Tibial nerve (tissue), 4 donors: Measurements from ENCODE around the gene GRM8. TPM values are rescaled to one million over a fixed set of nuclear protein-coding genes. Genes with fewer than 3 reads are reported as not detected.
A peak's percentile ranks its signal among the peaks of the same experiment; 100 is the strongest.
"Not testable (repeated sequence)": the region's sequence is repeated elsewhere in the genome, so short reads cannot be mapped to it uniquely, and the experiment has no call there.

Experiments
- DNase-seq, 2 donors: peaks; one replicate each; pipeline ENCODE4 v3.0.0-alpha.2; 2019; ENCODE audit warnings: low spot score in 2 of 2
- H3K27ac ChIP-seq, 4 donors: fragments of 200-600 bp; sonication (generic) in 3 of 4; one replicate each; pipeline ENCODE4 v1.5.1; 2017 to 2019; ENCODE audit warnings: mild to moderate bottlenecking in 1 of 4
- H3K27me3 ChIP-seq, 2 donors: fragments of 200-600 bp; sonication (generic) in 1 of 2; one replicate each; pipeline versions ENCODE4 v1.5.1 to v1.6.0; 2017 to 2019
- H3K36me3 ChIP-seq, 3 donors: fragments of 200-600 bp; sonication (generic); one replicate each; pipeline ENCODE4 v1.5.1; 2018 to 2019
- H3K4me1 ChIP-seq, 4 donors: fragments of 200-600 bp; sonication (generic) in 3 of 4; one replicate each; pipeline ENCODE4 v1.5.1; 2017 to 2019
- H3K4me3 ChIP-seq, 4 donors: fragments of 200-600 bp; sonication (generic) in 3 of 4; one replicate each; pipeline ENCODE4 v1.5.1; 2017 to 2019; ENCODE audit warnings: mild to moderate bottlenecking in 1 of 4, moderate library complexity in 1 of 4
- H3K9me3 ChIP-seq, 4 donors: fragments of 200-600 bp; sonication (generic) in 3 of 4; one replicate each; pipeline ENCODE4 v1.5.1; 2017 to 2019
- CTCF ChIP-seq, 5 experiments: fragments of 200-600 bp in 3 of 5; fragments of 450-650 bp in 2 of 5; sonication (generic) in 3 of 5; IDR thresholded peaks; one replicate each; pipeline ENCODE4 v1.5.1; 2016 to 2019; ENCODE audit warnings: antibody characterized with exemption in 5 of 5, mild to moderate bottlenecking in 3 of 5, moderate library complexity in 2 of 5
- EP300 ChIP-seq, 2 donors: sonication (generic); formaldehyde crosslinking; IDR thresholded peaks; one replicate each; pipeline ENCODE4 v1.6.1; 2017; ENCODE audit warnings: antibody characterized with exemption in 2 of 2, mild to moderate bottlenecking in 1 of 2
- POLR2A ChIP-seq, 2 donors: fragments of 450-650 bp; IDR thresholded peaks; one replicate each; pipeline ENCODE4 v1.6.1; 2017; ENCODE audit warnings: antibody characterized with exemption in 2 of 2, mild to moderate bottlenecking in 2 of 2, moderate library complexity in 2 of 2
- WGBS, 2 donors: methylation state at CpG; one replicate each; pipeline ENCODE4 v1.1.5; 2018; 5-methylcytosine and 5-hydroxymethylcytosine counted together
- total RNA-seq, 4 donors: library from RNA; depleted of rRNA; stranded (reverse); fragments of >200 nt; gene quantifications; one replicate each; pipeline ENCODE4 v1.1.0, GENCODE V29; 2016

GRM8 gene
- total RNA-seq, 4 donors from 2014 or later = 0.59 to 1.5 (median 1.1) TPM

DNA sequence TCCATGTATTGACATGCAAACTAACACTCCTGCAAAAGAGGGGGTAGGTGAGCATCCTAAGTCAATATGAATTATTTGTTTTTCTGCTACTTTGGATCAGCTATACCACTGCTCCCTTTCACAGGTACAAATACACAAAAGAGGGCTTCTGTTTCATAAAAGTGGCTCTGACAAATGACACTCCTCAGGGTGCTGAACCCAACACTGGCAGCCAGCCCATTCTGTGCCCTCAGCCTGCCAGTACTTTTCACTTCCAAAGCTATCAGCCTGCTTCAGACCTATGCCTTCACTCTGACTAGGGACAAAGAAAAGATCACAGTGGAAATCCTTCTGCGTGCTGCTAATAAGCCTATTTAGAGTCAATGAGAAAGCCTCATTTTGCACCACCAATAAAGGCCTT lies 364.8 kb downstream of the GRM8 start:
- 53 to 54% methylated on average over 1 of the region's 1 CpG for WGBS, 2 donors
- not testable (repeated sequence) for H3K27ac ChIP-seq, H3K4me1 ChIP-seq, DNase-seq, H3K9me3 ChIP-seq, H3K36me3 ChIP-seq, H3K4me3 ChIP-seq, H3K27me3 ChIP-seq

DNA sequence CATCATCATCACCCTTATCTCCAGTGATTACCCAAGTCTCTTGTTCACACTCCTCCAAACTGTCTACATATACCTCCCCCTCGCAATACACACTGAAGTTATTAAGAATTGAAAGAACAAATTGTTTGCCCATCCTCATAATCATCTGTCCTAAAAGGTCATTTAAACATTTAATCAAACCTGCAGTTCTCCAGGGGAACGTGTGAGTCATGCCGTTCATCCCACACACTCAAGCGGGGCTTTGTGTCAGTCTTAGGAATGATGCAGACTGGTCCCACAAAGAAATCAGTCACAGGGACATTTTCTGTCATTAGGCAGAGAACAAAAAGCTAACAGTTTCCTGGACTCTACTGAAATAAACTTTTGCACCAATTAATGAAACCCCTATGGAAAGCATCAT lies 365.2 kb downstream of the GRM8 start:
- WGBS, 2 donors = 32 to 53% methylated on average over 4 of the region's 4 CpGs
- H3K9me3 ChIP-seq = not testable (repeated sequence)

DNA sequence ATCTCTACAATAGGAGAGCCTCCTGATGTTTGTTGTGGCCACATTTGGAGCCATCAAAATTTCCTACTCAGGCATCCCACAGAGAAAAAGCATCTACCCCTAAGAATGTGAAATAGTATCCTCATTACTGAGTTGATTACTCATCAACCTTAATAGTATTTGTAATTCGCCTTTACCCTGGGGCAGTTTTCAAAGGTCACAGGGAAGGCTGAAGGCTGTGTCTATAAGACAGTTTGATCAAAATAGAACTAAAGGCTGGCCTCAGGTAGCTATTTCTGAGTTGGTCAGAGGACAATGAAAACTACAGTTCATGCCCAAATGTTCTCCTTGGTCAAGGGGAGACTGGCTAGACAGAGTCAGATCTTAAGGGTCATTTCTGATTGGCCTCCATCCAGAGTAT lies 370.0 kb downstream of the GRM8 start:
- WGBS, 2 donors = 72 to 86% methylated on average over 1 of the region's 1 CpG
- H3K9me3 ChIP-seq, DNase-seq, H3K36me3 ChIP-seq, H3K27ac ChIP-seq, H3K27me3 ChIP-seq, H3K4me1 ChIP-seq, H3K4me3 ChIP-seq: not testable (repeated sequence)

More for the DNA sequence above, 365.2 kb downstream of the GRM8 start:
- H3K27ac ChIP-seq, H3K27me3 ChIP-seq, H3K4me3 ChIP-seq, H3K4me1 ChIP-seq, DNase-seq, H3K36me3 ChIP-seq: not testable (repeated sequence)

DNA sequence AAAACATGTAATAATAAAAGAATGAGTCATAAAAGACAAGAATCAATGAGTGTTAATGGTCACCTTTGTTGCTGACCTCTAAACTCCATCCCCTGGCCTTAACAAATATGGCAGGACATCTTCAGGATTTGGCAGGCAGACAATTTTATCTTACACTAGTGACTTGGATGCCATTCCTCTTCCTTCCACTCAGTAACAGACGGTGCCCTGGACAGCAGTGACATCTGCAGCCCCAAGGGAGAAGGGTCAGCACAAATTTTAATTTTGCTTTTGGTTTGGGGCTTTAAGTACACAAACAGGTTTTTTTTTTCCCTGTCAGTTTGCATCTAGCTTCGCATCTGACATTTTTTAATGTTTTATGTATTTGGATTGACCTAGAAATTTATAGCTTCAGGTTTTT lies 370.8 kb downstream of the GRM8 start:
- H3K36me3 ChIP-seq, H3K9me3 ChIP-seq, DNase-seq, H3K4me3 ChIP-seq, H3K27ac ChIP-seq, H3K4me1 ChIP-seq, H3K27me3 ChIP-seq: not testable (repeated sequence)
- WGBS, 2 donors = 31 to 46% methylated on average over 2 of the region's 2 CpGs

- no peak overlapping the region for H3K4me3 ChIP-seq
- no peaks in the 10 kb centered on the region for H3K4me1 ChIP-seq
- H3K27ac ChIP-seq = no peak overlapping the region
- H3K27me3 ChIP-seq = no peaks in the 10 kb centered on the region
- WGBS, 2 donors = 85 to 88% methylated on average over 4 of the region's 4 CpGs
- H3K36me3 ChIP-seq = no peaks in the 10 kb centered on the region
- no peaks in the 10 kb centered on the region for H3K9me3 ChIP-seq
- TF ChIP-seq CTCF (IDR thresholded peaks at IDR 0.05) (no peak), POLR2A (IDR thresholded peaks at IDR 0.05) (no peak), EP300 (IDR thresholded peaks at IDR 0.05) (no peak)
- DNase-seq = no peak
These were observed 371.4 kb downstream of the GRM8 start for GRCh38 chr7:126881315-126881714.

DNA sequence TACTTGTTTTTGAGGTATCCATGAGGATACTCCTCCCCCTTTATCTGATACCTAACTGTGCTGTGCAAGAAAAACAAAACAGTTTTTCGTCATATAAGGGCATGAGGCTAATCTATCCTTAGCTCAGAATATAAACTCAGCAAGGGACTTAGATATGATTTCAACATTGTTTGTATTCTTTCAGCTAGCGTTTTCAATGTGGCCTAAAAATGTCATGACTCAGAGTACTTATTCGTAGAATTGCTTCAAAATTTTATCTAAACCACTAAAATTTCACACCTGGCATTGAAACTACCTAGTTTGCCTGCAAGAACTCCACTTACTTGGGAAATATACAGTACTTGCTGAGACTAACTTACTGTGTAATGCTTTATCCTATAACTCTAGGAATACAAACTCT lies 376.2 kb downstream of the GRM8 start:
- H3K4me1 ChIP-seq, H3K27ac ChIP-seq, DNase-seq, H3K9me3 ChIP-seq, H3K27me3 ChIP-seq, H3K4me3 ChIP-seq, H3K36me3 ChIP-seq: not testable (repeated sequence)
- 81 to 87% methylated on average over 3 of the region's 3 CpGs for WGBS, 2 donors

GRCh38 chr7:126856691-126857291 lies 395.9 kb downstream of the GRM8 start:
- H3K27ac ChIP-seq = no peak overlapping the region
- DNase-seq = no peak
- no peaks in the 10 kb centered on the region for H3K4me1 ChIP-seq
- H3K27me3 ChIP-seq = no peaks in the 10 kb centered on the region
- H3K36me3 ChIP-seq = no peaks in the 10 kb centered on the region
- WGBS, 2 donors = 29 to 32% methylated on average over 2 of the region's 2 CpGs
- TF ChIP-seq CTCF (IDR thresholded peaks at IDR 0.05) (peak in 1 of 5 experiments; percentile 9), POLR2A (IDR thresholded peaks at IDR 0.05) (no peak), EP300 (IDR thresholded peaks at IDR 0.05) (no peak)
- H3K4me3 ChIP-seq = no peak overlapping the region
- no peaks in the 10 kb centered on the region for H3K9me3 ChIP-seq

GRCh38 chr7:126845331-126845730 lies 407.4 kb downstream of the GRM8 start:
- DNase-seq = no peak
- H3K36me3 ChIP-seq = no peaks in the 10 kb centered on the region
- H3K9me3 ChIP-seq = no peaks in the 10 kb centered on the region
- no peaks in the 10 kb centered on the region for H3K4me1 ChIP-seq
- no peak for TF ChIP-seq EP300 (IDR thresholded peaks at IDR 0.05)
- no peak for TF ChIP-seq POLR2A (IDR thresholded peaks at IDR 0.05)
- TF ChIP-seq CTCF (IDR thresholded peaks at IDR 0.05) = no peak
- no peaks in the 10 kb centered on the region for H3K27me3 ChIP-seq
- no peak overlapping the region for H3K4me3 ChIP-seq
- H3K27ac ChIP-seq = no peak overlapping the region
